Measurements from ENCODE around the gene PAM. TPM values are rescaled to one million over a fixed set of nuclear protein-coding genes. Genes with fewer than 3 reads are reported as not detected.
"Not testable (repeated sequence)": the region's sequence is repeated elsewhere in the genome, so short reads cannot be mapped to it uniquely, and the experiment has no call there.

Gene PAM
- total RNA-seq, 1 donor from 2014 or later = 250 TPM

- no peak for DNase-seq (ENCODE audit: extremely low read depth, low read depth, low spot score)
Observed at GRCh38 chr5:103033696-103034095, 278.6 kb downstream of the PAM start.

DNA sequence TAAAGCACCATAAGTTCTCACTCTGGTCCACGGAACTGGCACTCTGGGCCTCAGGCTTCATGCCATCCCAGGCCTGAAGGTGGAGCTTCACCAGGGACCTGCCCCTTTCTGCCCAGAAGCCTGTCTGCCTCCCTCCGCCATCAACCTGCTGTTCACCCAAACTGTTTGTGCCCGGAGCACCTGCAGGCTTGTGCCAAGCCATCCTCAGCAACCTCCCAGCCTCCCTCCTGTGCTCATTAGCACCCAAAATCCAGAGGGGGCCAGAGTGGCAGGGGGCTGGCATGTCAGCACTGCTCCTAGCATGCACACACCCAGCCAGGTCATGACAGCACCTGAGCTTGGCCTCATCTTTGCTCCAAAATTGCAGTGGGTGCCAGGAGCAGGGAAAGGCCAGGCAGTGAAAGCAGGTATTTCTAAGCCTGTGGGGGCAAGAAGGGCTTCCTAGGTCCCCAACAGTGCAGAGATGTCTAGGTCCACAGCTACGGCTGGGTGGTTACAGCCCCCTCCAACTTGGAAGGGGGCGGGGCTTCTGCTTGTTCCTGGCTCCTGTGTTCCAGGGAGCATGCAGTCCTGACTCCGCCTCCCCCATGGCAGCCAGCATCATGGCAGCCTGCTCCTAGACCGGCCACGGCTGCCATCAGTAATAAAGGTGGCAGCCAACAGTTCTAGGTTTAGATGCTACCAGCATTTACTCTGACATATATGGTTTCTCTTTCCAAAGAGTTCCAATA, 279.7 kb downstream of the PAM start:
- no peak for DNase-seq (ENCODE audit: extremely low read depth, low read depth, low spot score)

GRCh38 chr5:103035701-103036100, 280.6 kb downstream of the PAM start:
- no peak for DNase-seq (ENCODE audit: extremely low read depth, low read depth, low spot score)

- no peak for DNase-seq (ENCODE audit: extremely low read depth, low read depth, low spot score)
Observed at GRCh38 chr5:103036601-103037000, 281.5 kb downstream of the PAM start.

DNA sequence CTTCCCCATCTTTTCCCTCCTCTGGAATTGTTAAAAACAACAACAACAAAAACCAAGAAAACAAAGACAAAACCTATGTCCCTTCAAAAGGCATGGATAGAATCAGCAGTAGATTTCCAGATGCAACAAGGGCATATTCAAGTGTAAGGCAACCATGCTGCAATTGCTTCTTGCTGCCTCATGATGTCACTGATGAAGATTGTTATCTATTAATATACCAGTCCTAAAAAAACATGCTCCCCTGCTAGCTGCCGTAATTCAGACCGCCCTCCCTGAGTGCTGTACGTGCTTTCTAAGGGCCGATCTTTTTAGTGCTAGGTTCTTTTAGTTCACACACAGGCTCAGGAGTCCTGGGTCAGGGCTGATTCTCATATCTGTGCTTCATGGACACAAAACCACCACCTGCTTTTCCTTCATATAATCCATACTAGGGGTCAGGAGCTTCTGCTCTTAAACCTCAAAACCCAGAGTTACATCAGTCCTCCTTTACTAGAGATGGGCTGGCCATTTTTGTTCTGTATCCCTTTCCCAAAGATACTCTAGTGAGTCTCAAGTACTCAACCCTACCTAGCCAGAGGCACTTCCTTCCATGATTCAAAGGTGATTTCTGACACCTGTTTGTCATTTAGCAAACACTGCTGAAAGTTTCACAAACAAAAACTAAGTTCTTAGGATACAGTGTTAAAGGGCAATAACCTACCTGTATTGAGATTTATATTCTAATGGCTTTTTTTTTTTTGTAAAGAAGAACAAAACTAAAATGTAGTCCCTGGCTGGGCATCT, 282.8 kb downstream of the PAM start:
- DNase-seq (ENCODE audit: extremely low read depth, low read depth, low spot score) = no peak

DNA sequence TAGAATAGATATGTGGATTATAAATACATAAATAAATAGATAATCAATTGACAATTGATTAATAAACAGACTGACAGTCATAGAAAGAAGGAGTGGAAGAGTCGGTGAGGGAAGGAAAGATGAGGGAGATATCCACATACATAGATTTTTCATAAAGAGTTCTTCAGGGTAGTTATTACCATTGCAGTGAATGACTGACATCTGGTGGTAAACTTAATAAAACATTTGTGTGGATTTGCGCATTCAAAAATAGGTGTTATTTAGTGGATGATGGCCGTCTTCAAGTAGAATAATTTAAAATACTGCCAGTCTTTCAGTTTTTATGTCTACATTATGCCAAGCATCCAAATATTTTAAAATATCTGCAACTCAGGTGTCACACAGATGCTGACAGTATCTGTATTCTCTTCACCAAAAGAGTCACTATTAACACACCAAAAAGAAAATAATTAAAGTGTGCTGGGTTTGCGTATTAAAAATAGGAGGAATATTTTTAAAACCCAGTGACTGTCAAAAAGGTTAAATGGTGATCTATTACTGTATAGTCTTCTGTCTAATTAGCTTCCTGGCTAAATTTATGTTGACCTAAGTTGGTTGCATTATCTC, 286.1 kb downstream of the PAM start:
- DNase-seq (ENCODE audit: extremely low read depth, low read depth, low spot score) = peak; percentile 36

GRCh38 chr5:103046706-103047105, 291.6 kb downstream of the PAM start:
- DNase-seq (ENCODE audit: extremely low read depth, low read depth, low spot score) = not testable (repeated sequence)

- no peak for DNase-seq (ENCODE audit: extremely low read depth, low read depth, low spot score)
Observed at GRCh38 chr5:103057208-103058130, 302.4 kb downstream of the PAM start.

- no peak for DNase-seq (ENCODE audit: extremely low read depth, low read depth, low spot score)
Observed at GRCh38 chr5:103059525-103059924, 304.4 kb downstream of the PAM start.

DNA sequence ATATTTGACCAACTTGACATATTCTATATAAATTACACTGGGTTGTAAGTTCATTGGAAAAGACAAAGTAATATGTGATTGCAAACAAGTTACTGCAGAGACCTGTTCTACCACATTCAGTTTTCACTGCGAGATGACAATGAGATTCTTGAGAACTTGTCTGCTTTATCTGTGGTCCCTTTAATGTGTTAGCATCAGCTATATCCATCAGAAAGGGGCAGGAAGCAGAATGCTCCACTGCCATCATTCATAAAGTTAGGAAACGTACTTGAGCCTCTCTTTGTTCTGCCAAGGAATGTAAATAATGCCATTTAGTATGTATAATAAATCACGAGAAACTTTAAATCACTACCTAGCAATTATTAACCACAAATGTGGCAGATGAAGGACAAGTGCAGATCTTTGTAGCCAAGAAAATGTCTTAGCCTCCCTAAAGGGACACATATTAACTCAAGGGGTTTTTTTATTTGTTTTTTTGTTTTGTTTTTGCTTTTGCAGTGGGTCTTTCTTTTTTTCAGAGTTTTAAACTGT, 305.4 kb downstream of the PAM start:
- no peak for DNase-seq (ENCODE audit: extremely low read depth, low read depth, low spot score)

DNA sequence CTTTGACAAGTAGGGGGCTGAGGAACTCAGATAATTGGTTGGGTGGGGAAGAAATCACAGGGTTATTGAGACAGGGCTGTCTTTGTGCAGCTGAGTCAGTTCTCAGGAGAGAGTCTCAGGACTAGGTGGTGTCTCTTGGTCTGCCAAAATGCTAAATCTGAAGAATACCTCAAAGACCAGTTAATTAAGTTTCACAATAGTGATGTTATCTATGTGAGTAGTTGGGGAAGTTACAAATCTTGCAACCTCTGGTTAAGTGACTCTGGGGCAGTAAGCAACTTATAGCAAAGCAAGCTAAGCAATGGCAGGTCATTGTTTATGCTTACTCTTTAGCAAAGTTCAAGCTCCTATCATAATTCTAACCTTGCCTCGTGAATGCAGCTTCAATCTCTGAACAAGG, 311.2 kb downstream of the PAM start:
- no peak for DNase-seq (ENCODE audit: extremely low read depth, low read depth, low spot score)

DNA sequence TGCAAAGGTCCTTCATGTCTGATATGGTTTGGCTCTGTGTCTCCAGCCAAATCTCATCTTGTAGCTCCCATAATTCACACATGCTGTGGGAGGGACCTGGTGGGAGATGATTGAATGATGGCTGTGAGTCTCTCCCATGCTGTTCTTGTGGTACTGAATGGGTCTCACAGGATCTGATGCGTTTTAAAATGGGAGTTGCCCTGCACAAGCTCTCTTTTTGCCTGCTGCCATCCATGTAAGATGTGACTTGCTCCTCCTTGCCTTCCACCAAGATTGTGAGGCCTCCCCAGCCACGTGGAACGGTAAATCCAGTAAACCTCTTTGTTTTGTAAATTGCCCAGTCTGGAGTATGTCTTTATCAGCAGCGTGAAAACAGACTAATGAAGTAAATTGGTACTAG, 318.4 kb downstream of the PAM start:
- DNase-seq (ENCODE audit: extremely low read depth, low read depth, low spot score) = not testable (repeated sequence)

- DNase-seq (ENCODE audit: extremely low read depth, low read depth, low spot score) = no peak
Observed at GRCh38 chr5:103075442-103075841, 320.3 kb downstream of the PAM start.

Measured in glomerular endothelial cell (primary cell).